SK-N-SH (cell line): ENCODE results near the gene FKBP2. TPM values are rescaled to one million over a fixed set of nuclear protein-coding genes. Genes with fewer than 3 reads are reported as not detected.

Experiments used
- CTCF ChIA-PET: fragments of 300-600, 350-600 bp; formaldehyde crosslinking; extraction: SDS; loops from one replicate; lab custom pipeline; 2021; lab: Yijun Ruan, JAX
- POLR2A ChIA-PET: fragments of 350-600 bp; sonication (Branson Sonifier 250); formaldehyde crosslinking; extraction: SDS; loops from one replicate; lab custom pipeline; 2020; ENCODE audit warnings: antibody characterized with exemption, inconsistent platforms; lab: Yijun Ruan, JAX
- DNase-seq: peaks from one replicate; pipeline ENCODE4 v3.0.0; 2012
- H2AFZ ChIP-seq: fragments of 200-600 bp; sonication (generic); 2 replicates; pipeline ENCODE4 v1.8.1; 2016; ENCODE audit warnings: antibody characterized with exemption, mild to moderate bottlenecking, low read depth
- H3F3A ChIP-seq: fragments of 200-600 bp; sonication (generic); replicated peaks from 2 replicates; pipeline ENCODE3; 2016; ENCODE audit warnings: antibody characterized with exemption, mild to moderate bottlenecking; ENCODE audit not compliant: insufficient read depth
- H3K27ac ChIP-seq, 2 experiments: fragments of 200-500 bp in 1 of 2; fragments of 200-600 bp in 1 of 2; sonication (Bioruptor generic) in 1 of 2; sonication (generic), shearing (Covaris generic) in 1 of 2; 2 replicates each; pipeline versions ENCODE4 v1.5.1 to v1.6.1; 2014 to 2016; ENCODE audit warnings: low read depth in 2 of 2, inconsistent platforms in 1 of 2, low read length in 1 of 2, mild to moderate bottlenecking in 1 of 2, mixed read lengths in 1 of 2
- H3K27me3 ChIP-seq: fragments of 200-600 bp; sonication (generic), shearing (Covaris generic); 2 replicates; pipeline ENCODE4 v1.6.1; 2016; ENCODE audit warnings: mixed run types; ENCODE audit not compliant: insufficient read depth
- H3K36me3 ChIP-seq, 2 experiments: fragments of 200-500 bp in 1 of 2; fragments of 200-600 bp in 1 of 2; sonication (Bioruptor generic) in 1 of 2; sonication (generic) in 1 of 2; replicated peaks in 1 of 2; 2 replicates each; pipeline versions ENCODE3 to v1.5.1; 2014 to 2016; ENCODE audit warnings: low read length in 1 of 2, mild to moderate bottlenecking in 1 of 2; ENCODE audit not compliant: insufficient read depth in 2 of 2, control insufficient read depth in 1 of 2
- H3K4me1 ChIP-seq, 2 experiments: fragments of 200-500 bp in 1 of 2; fragments of 200-600 bp in 1 of 2; sonication (Bioruptor generic) in 1 of 2; sonication (generic), shearing (Covaris generic) in 1 of 2; 2 replicates each; pipeline versions ENCODE4 v1.5.1 to v1.6.1; 2014 to 2016; ENCODE audit warnings: low read depth in 1 of 2, low read length in 1 of 2, mixed run types in 1 of 2; ENCODE audit not compliant: insufficient read depth in 2 of 2, control insufficient read depth in 1 of 2
- H3K4me2 ChIP-seq: fragments of 200-600 bp; sonication (generic), shearing (Covaris generic); 2 replicates; pipeline ENCODE4 v1.6.1; 2017; ENCODE audit warnings: mixed run types
- H3K4me3 ChIP-seq, 2 experiments: fragments of 200-500 bp in 1 of 2; fragments of 200-600 bp in 1 of 2; sonication (Bioruptor generic) in 1 of 2; sonication (generic), shearing (Covaris generic) in 1 of 2; 2 replicates each; pipeline versions ENCODE4 v1.5.1 to v1.8.1; 2014 to 2016; ENCODE audit warnings: low read depth in 2 of 2, inconsistent platforms in 1 of 2, low read length in 1 of 2, mild to moderate bottlenecking in 1 of 2, mixed read lengths in 1 of 2, moderate library complexity in 1 of 2
- H3K79me2 ChIP-seq: fragments of 200-600 bp; sonication (generic); 2 replicates; pipeline ENCODE4 v1.8.1; 2017; ENCODE audit warnings: mild to moderate bottlenecking; ENCODE audit not compliant: insufficient read depth
- H3K9ac ChIP-seq: fragments of 200-600 bp; sonication (generic); 2 replicates; pipeline ENCODE4 v1.6.1; 2017; ENCODE audit warnings: mixed run types
- H3K9me2 ChIP-seq: fragments of 200-600 bp; sonication (generic); 2 replicates; pipeline ENCODE4 v1.6.1; 2017; ENCODE audit warnings: mixed run types
- H3K9me3 ChIP-seq: fragments of 200-600 bp; sonication (generic); 2 replicates; pipeline ENCODE4 v1.6.1; 2017; ENCODE audit warnings: mixed run types, mild to moderate bottlenecking, moderate library complexity
- H4K20me1 ChIP-seq: fragments of 200-600 bp; sonication (generic); 2 replicates; pipeline ENCODE4 v1.6.1; 2017; ENCODE audit warnings: mild to moderate bottlenecking, mixed run types; ENCODE audit not compliant: insufficient read depth
- CHD2 ChIP-seq: fragments of 150-350 bp; IDR thresholded peaks from 2 replicates; pipeline ENCODE4 v1.6.1; 2018; ENCODE audit warnings: low read length; ENCODE audit not compliant: partially characterized antibody
- EP300 ChIP-seq, 2 experiments: IDR thresholded peaks; 2 replicates each; pipeline versions ENCODE4 v1.4.0 to v1.6.1; 2012; ENCODE audit warnings: borderline replicate concordance in 1 of 2, low read depth in 1 of 2, low read length in 1 of 2
- EZH2phosphoT487 ChIP-seq: fragments of 200-600 bp; sonication (generic); IDR thresholded peaks from 2 replicates; pipeline ENCODE4 v1.6.1; 2017; ENCODE audit warnings: low read depth, mixed run types, mild to moderate bottlenecking, antibody characterized with exemption, moderate library complexity, borderline replicate concordance
- FOSL2 ChIP-seq: IDR thresholded peaks from 2 replicates; pipeline ENCODE4 v1.4.0; 2012; ENCODE audit warnings: low read depth, mild to moderate bottlenecking, moderate library complexity, borderline replicate concordance
- FOXM1 ChIP-seq: IDR thresholded peaks from 2 replicates; pipeline ENCODE4 v1.4.0; 2012; ENCODE audit warnings: low read depth, mild to moderate bottlenecking
- GABPA ChIP-seq: IDR thresholded peaks from 2 replicates; pipeline ENCODE4 v1.4.0; 2012; ENCODE audit warnings: low read depth, mild to moderate bottlenecking
- IRF3 ChIP-seq: fragments of 150-350 bp; IDR thresholded peaks from 2 replicates; pipeline ENCODE4 v1.6.1; 2016; ENCODE audit warnings: mild to moderate bottlenecking, low read depth, low read length
- MAX ChIP-seq: IDR thresholded peaks from 2 replicates; pipeline ENCODE4 v1.4.0; 2012; ENCODE audit warnings: low read depth
- MEF2A ChIP-seq: IDR thresholded peaks from 2 replicates; pipeline ENCODE4 v1.4.0; 2012; ENCODE audit warnings: low read depth, borderline replicate concordance
- NFIC ChIP-seq: IDR thresholded peaks from 2 replicates; pipeline ENCODE4 v1.4.0; 2012; ENCODE audit warnings: borderline replicate concordance
- NRF1 ChIP-seq: IDR thresholded peaks from 2 replicates; pipeline ENCODE4 v1.6.1; 2012; ENCODE audit warnings: low read depth, mild to moderate bottlenecking, low read length
- RAD21 ChIP-seq: IDR thresholded peaks from 2 replicates; pipeline ENCODE4 v1.6.1; 2012; ENCODE audit warnings: mild to moderate bottlenecking, low read length
- RCOR1 ChIP-seq: fragments of 150-350 bp; IDR thresholded peaks from 2 replicates; pipeline ENCODE4 v1.6.1; 2017; ENCODE audit warnings: antibody characterized with exemption, low read length
- RFX5 ChIP-seq: IDR thresholded peaks from 2 replicates; pipeline ENCODE4 v1.6.1; 2012; ENCODE audit warnings: mild to moderate bottlenecking, improper control_type of control experiment, low read length
- SIN3A ChIP-seq: IDR thresholded peaks from 2 replicates; pipeline ENCODE4 v1.6.1; 2012; ENCODE audit warnings: low read depth, mild to moderate bottlenecking, low read length, moderate library complexity, borderline replicate concordance
- TCF12 ChIP-seq: IDR thresholded peaks from 2 replicates; pipeline ENCODE4 v1.4.0; 2012
- TEAD4 ChIP-seq: IDR thresholded peaks from 2 replicates; pipeline ENCODE4 v1.4.0; 2012; ENCODE audit warnings: mild to moderate bottlenecking, borderline replicate concordance; ENCODE audit not compliant: insufficient read depth
- USF1 ChIP-seq: IDR thresholded peaks from 2 replicates; pipeline ENCODE4 v1.4.0; 2012; ENCODE audit warnings: low read depth, borderline replicate concordance
- USF2 ChIP-seq: fragments of 150-350 bp; IDR thresholded peaks from 2 replicates; pipeline ENCODE4 v1.6.1; 2017; ENCODE audit warnings: antibody characterized with exemption, low read length, low read depth, borderline replicate concordance
- YY1 ChIP-seq: IDR thresholded peaks from 2 replicates; pipeline ENCODE4 v1.4.0; 2012; ENCODE audit warnings: low read depth, mild to moderate bottlenecking
- WGBS: methylation state at CpG from one replicate; pipeline ENCODE4 v1.1.6; 2017; ENCODE audit warnings: low lambda C conversion rate; 5-methylcytosine and 5-hydroxymethylcytosine counted together
- polyA plus RNA-seq, 3 experiments: library from polyadenylated mRNA; depleted of rRNA; stranded (reverse); fragments of >200 nt; gene quantifications; 2 replicates each; pipeline ENCODE4 v1.2.3, GENCODE V29; 2012

Gene FKBP2
- polyA plus RNA-seq, 1 of the 3 experiments (the other 2 are of a cell fraction): 127 TPM

GRCh38 chr11:64241241-64241490 is 271 bp downstream of the FKBP2 start:
- H3K9me3 ChIP-seq: no peaks in the 10 kb centered on the region
- CTCF ChIA-PET: interaction anchor here (0.6 to 3.3 kb wide), 2 partner anchors 10 to 89 kb away, joined by 3 to 17 read pairs; partner anchors contain the start of gene PLCB3
- POLR2A ChIA-PET: interaction anchor here (0.6 to 12.4 kb wide), 11 partner anchors 8 to 152 kb away, joined by 3 to 112 read pairs (median 4); partner anchors contain the start of genes BAD, DNAJC4, ESRRA and GPR137
- WGBS: 4% methylated on average over 15 of the region's 24 CpGs
- peaks cover 15 to 38% of the 10 kb centered on the region in 2 experiments; a peak in 2 of 4 replicates for H3K4me1 ChIP-seq
- H3K36me3 ChIP-seq: peaks cover 10 to 32% of the 10 kb centered on the region in 2 experiments
- peak overlapping the region; percentile 93 for H3K4me2 ChIP-seq
- peak overlapping the region; percentile 83 for H3K9ac ChIP-seq
- H3K4me3 ChIP-seq: peak overlapping the region; percentile 64 to 92
- DNase-seq: no peak
- peak overlapping the region; percentile 94 to 98 for H3K27ac ChIP-seq
- no peak for TF ChIP-seq NRF1
- TF ChIP-seq USF2: no peak
- no peak for TF ChIP-seq NFIC
- no peak for TF ChIP-seq TCF12
- TF ChIP-seq GABPA: no peak
- TF ChIP-seq USF1: no peak
- TF ChIP-seq RCOR1: no peak
- TF ChIP-seq EP300 (IDR thresholded peaks at IDR 0.05; ENCODE audit: borderline replicate concordance in 1 of 2, low read depth in 1 of 2, low read length in 1 of 2): no peak
- no peak for TF ChIP-seq MEF2A
- no peak for TF ChIP-seq SIN3A
- no peak for TF ChIP-seq EZH2phosphoT487
- TF ChIP-seq TEAD4: no peak
- TF ChIP-seq MAX: no peak
- TF ChIP-seq RFX5: no peak
- TF ChIP-seq FOSL2: no peak
- no peak for TF ChIP-seq IRF3
- no peak for TF ChIP-seq YY1
- no peak for TF ChIP-seq RAD21
- TF ChIP-seq FOXM1: no peak
- TF ChIP-seq CHD2: no peak
- TF ChIP-seq, all 33 proteins: peak for 0
- no peaks in the 10 kb centered on the region for H3K9me2 ChIP-seq
- peak overlapping the region; percentile 63; the same call in 1 of the 2 replicates for H2AFZ ChIP-seq
- H4K20me1 ChIP-seq: no peaks in the 10 kb centered on the region
- peaks cover 46% of the 10 kb centered on the region for H3K79me2 ChIP-seq
- no peaks in the 10 kb centered on the region for H3K27me3 ChIP-seq
- peaks cover 28% of the 10 kb centered on the region for H3F3A ChIP-seq
